Type B pancreatic cell (in vitro differentiated cells): ENCODE results near the gene NAT8. TPM values are rescaled to one million over a fixed set of nuclear protein-coding genes. Genes with fewer than 3 reads are reported as not detected.
"Not testable (repeated sequence)": the region's sequence is repeated elsewhere in the genome, so short reads cannot be mapped to it uniquely, and the experiment has no call there.

ENCODE experiments used
- DNase-seq: peaks from one replicate; pipeline ENCODE4 v3.0.0; 2021; ENCODE audit warnings: mixed read lengths; ENCODE audit not compliant: unreplicated experiment; ENCODE audit errors: extremely low spot score
- H3K27ac Mint-ChIP-seq: 2 replicates; pipeline ENCODE4 v1.8.0; 2021; ENCODE audit warnings: mild to moderate bottlenecking, mixed read lengths
- H3K27me3 Mint-ChIP-seq: 2 replicates; pipeline ENCODE4 v1.8.0; 2021; ENCODE audit warnings: mixed read lengths
- H3K36me3 Mint-ChIP-seq: 2 replicates; pipeline ENCODE4 v1.8.0; 2021; ENCODE audit warnings: mixed read lengths
- H3K4me1 Mint-ChIP-seq: one replicate; pipeline ENCODE4 v1.8.0; 2021; ENCODE audit warnings: mixed read lengths; ENCODE audit not compliant: unreplicated experiment
- H3K4me3 Mint-ChIP-seq: 2 replicates; pipeline ENCODE4 v1.8.0; 2021; ENCODE audit warnings: mild to moderate bottlenecking, mixed read lengths
- H3K9me3 Mint-ChIP-seq: 2 replicates; pipeline ENCODE4 v1.8.0; 2021; ENCODE audit warnings: mixed read lengths
- CTCF ChIP-seq: fragments of 200-600 bp; sonication (generic); conservative IDR thresholded peaks from 2 replicates; pipeline ENCODE4 v1.5.0; 2021; ENCODE audit warnings: antibody characterized with exemption, mild to moderate bottlenecking
- total RNA-seq: library from RNA; stranded (reverse); gene quantifications from 2 replicates; pipeline ENCODE4 v1.2.1, GENCODE V29; 2021; ENCODE audit warnings: low replicate concordance

Gene NAT8
- total RNA-seq, 1 donor from 2014 or later, result not detected

- H3K4me3 Mint-ChIP-seq, result no peak overlapping the region
- no peak overlapping the region for H3K27ac Mint-ChIP-seq
- H3K36me3 Mint-ChIP-seq, result no peaks in the 10 kb centered on the region
- no peaks in the 10 kb centered on the region for H3K4me1 Mint-ChIP-seq
- TF ChIP-seq CTCF, result no peak
- DNase-seq, result no peak
- peaks cover 6% of the 10 kb centered on the region for H3K27me3 Mint-ChIP-seq
- H3K9me3 Mint-ChIP-seq, result no peaks in the 10 kb centered on the region
Observed at GRCh38 chr2:73651591-73652230, 9.5 kb upstream of the NAT8 start.

GRCh38 chr2:73647690-73648089 lies 5.5 kb upstream of the NAT8 start:
- H3K9me3 Mint-ChIP-seq, H3K4me1 Mint-ChIP-seq, H3K4me3 Mint-ChIP-seq, H3K36me3 Mint-ChIP-seq, H3K27ac Mint-ChIP-seq, DNase-seq: not testable (repeated sequence)
- peaks cover 29% of the 10 kb centered on the region for H3K27me3 Mint-ChIP-seq

- no peaks in the 10 kb centered on the region for H3K36me3 Mint-ChIP-seq
- peaks cover 6% of the 10 kb centered on the region for H3K4me1 Mint-ChIP-seq
- H3K9me3 Mint-ChIP-seq, result no peaks in the 10 kb centered on the region
- no peak overlapping the region for H3K4me3 Mint-ChIP-seq
- DNase-seq, result no peak
- H3K27me3 Mint-ChIP-seq, result peaks cover 23% of the 10 kb centered on the region
- no peak for TF ChIP-seq CTCF
- no peak overlapping the region for H3K27ac Mint-ChIP-seq
Observed at GRCh38 chr2:73641767-73642062, 507 bp downstream of the NAT8 start.

GRCh38 chr2:73640946-73641766 lies 1.1 kb downstream of the NAT8 start:
- Mint-ChIP-seq H3K9me3 (no peaks in the 10 kb centered on the region), H3K36me3 (no peaks in the 10 kb centered on the region), H3K4me3 (no peak overlapping the region), H3K4me1 (peaks cover 6% of the 10 kb centered on the region), H3K27ac (no peak overlapping the region), H3K27me3 (peaks cover 19% of the 10 kb centered on the region)
- TF ChIP-seq CTCF, result no peak
- DNase-seq, result no peak

- H3K4me3 Mint-ChIP-seq, result no peak overlapping the region
- H3K9me3 Mint-ChIP-seq, result no peaks in the 10 kb centered on the region
- H3K27me3 Mint-ChIP-seq, result peaks cover 13% of the 10 kb centered on the region
- no peaks in the 10 kb centered on the region for H3K36me3 Mint-ChIP-seq
- DNase-seq, result no peak
- TF ChIP-seq CTCF, result no peak
- no peak overlapping the region for H3K27ac Mint-ChIP-seq
- peaks cover 6% of the 10 kb centered on the region for H3K4me1 Mint-ChIP-seq
Observed at GRCh38 chr2:73640511-73640911, 1.7 kb downstream of the NAT8 start.

GRCh38 chr2:73638429-73638828 lies 3.8 kb downstream of the NAT8 start:
- no peak for TF ChIP-seq CTCF
- Mint-ChIP-seq H3K9me3 (no peaks in the 10 kb centered on the region), H3K27ac (no peak overlapping the region), H3K4me3 (no peak overlapping the region), H3K36me3 (no peaks in the 10 kb centered on the region), H3K27me3 (peaks cover under 1% of the 10 kb centered on the region), H3K4me1 (peaks cover 6% of the 10 kb centered on the region)
- no peak for DNase-seq

- H3K4me3 Mint-ChIP-seq, H3K27ac Mint-ChIP-seq, H3K4me1 Mint-ChIP-seq, DNase-seq, H3K36me3 Mint-ChIP-seq, H3K27me3 Mint-ChIP-seq, H3K9me3 Mint-ChIP-seq: not testable (repeated sequence)
Observed at GRCh38 chr2:73636977-73637376, 5.2 kb downstream of the NAT8 start.
